ACC112 (cell line): ENCODE measurements around the gene PLVAP.

ENCODE experiments used
- H2AFZ ChIP-seq: fragments of 200-600 bp; sonication (generic); one replicate; pipeline ENCODE4 v1.6.0; 2017; ENCODE audit warnings: antibody characterized with exemption, low read length; ENCODE audit not compliant: unreplicated experiment
- H3K27ac ChIP-seq: fragments of 200-600 bp; sonication (generic); 2 replicates; pipeline ENCODE4 v1.5.1; 2014; ENCODE audit warnings: low read depth, mild to moderate bottlenecking, antibody characterized with exemption, low read length, moderate library complexity
- H3K27me3 ChIP-seq: fragments of 200-600 bp; sonication (generic); 2 replicates; pipeline ENCODE4 v1.6.1; 2014; ENCODE audit warnings: mild to moderate bottlenecking, antibody characterized with exemption, low read length, moderate library complexity, mixed read lengths; ENCODE audit not compliant: insufficient read depth
- H3K36me3 ChIP-seq: fragments of 200-600 bp; sonication (generic); 2 replicates; pipeline ENCODE4 v1.6.1; 2016; ENCODE audit warnings: mild to moderate bottlenecking, antibody characterized with exemption, low read length, moderate library complexity, mixed read lengths; ENCODE audit not compliant: insufficient read depth
- H3K4me1 ChIP-seq: fragments of 200-600 bp; sonication (generic); one replicate; pipeline ENCODE4 v1.6.1; 2016; ENCODE audit warnings: low read length, mixed read lengths; ENCODE audit not compliant: insufficient read depth, unreplicated experiment, control insufficient read depth
- H3K4me3 ChIP-seq: fragments of 200-600 bp; sonication (generic); 2 replicates; pipeline ENCODE4 v1.5.1; 2014; ENCODE audit warnings: mild to moderate bottlenecking, low read depth, low read length
- H3K79me2 ChIP-seq: fragments of 200-600 bp; sonication (generic); one replicate; pipeline ENCODE4 v1.6.0; 2016; ENCODE audit warnings: low read length; ENCODE audit not compliant: control insufficient read depth, unreplicated experiment, insufficient read depth

PLVAP gene

GRCh38 chr19:17414097-17414496 lies 37.0 kb upstream of the PLVAP start:
- Histone ChIP-seq H3K4me3 (no peak overlapping the region), H3K4me1 (peaks cover 5% of the 10 kb centered on the region), H3K27me3 (no peaks in the 10 kb centered on the region), H2AFZ (no peak overlapping the region), H3K27ac (no peak overlapping the region), H3K79me2 (no peaks in the 10 kb centered on the region), H3K36me3 (no peaks in the 10 kb centered on the region)

GRCh38 chr19:17411801-17412200 lies 34.7 kb upstream of the PLVAP start:
- Histone ChIP-seq H3K27me3 (no peaks in the 10 kb centered on the region), H3K4me1 (peaks cover 3% of the 10 kb centered on the region), H3K4me3 (no peak overlapping the region), H3K27ac (no peak overlapping the region), H2AFZ (no peak overlapping the region), H3K36me3 (no peaks in the 10 kb centered on the region), H3K79me2 (peaks cover 3% of the 10 kb centered on the region)

GRCh38 chr19:17409990-17410389 lies 32.8 kb upstream of the PLVAP start:
- peaks cover 15% of the 10 kb centered on the region for H3K4me1 ChIP-seq
- no peak overlapping the region for H2AFZ ChIP-seq
- no peaks in the 10 kb centered on the region for H3K36me3 ChIP-seq
- H3K27ac ChIP-seq = no peak overlapping the region
- no peaks in the 10 kb centered on the region for H3K27me3 ChIP-seq
- no peak overlapping the region for H3K4me3 ChIP-seq
- peaks cover 21% of the 10 kb centered on the region for H3K79me2 ChIP-seq

- Histone ChIP-seq H3K27me3 (no peaks in the 10 kb centered on the region), H3K27ac (peak overlapping the region; percentile 83; the same call in 1 of the 2 replicates), H3K79me2 (peaks cover 36% of the 10 kb centered on the region), H3K36me3 (peaks cover 3% of the 10 kb centered on the region; the same call in 1 of the 2 replicates), H2AFZ (no peak overlapping the region), H3K4me3 (peak overlapping the region; percentile 84), H3K4me1 (peaks cover 15% of the 10 kb centered on the region)
These were observed 29.7 kb upstream of the PLVAP start for GRCh38 chr19:17406887-17407196.

- H3K27me3 ChIP-seq = no peaks in the 10 kb centered on the region
- H3K79me2 ChIP-seq = peaks cover 36% of the 10 kb centered on the region
- H3K36me3 ChIP-seq = peaks cover 3% of the 10 kb centered on the region; the same call in 1 of the 2 replicates
- H3K4me1 ChIP-seq = peaks cover 15% of the 10 kb centered on the region
- H3K27ac ChIP-seq = peak overlapping the region; percentile 83
- peak overlapping the region; percentile 60 for H2AFZ ChIP-seq
- H3K4me3 ChIP-seq = peak overlapping the region; percentile 84
These were observed 29.1 kb upstream of the PLVAP start for GRCh38 chr19:17406046-17406886.

GRCh38 chr19:17405250-17406045 lies 28.3 kb upstream of the PLVAP start, which contains the start of gene BST2:
Gene BST2 (minus strand): TSS chr19:17405630. CDS start chr19:17405575, 55 bp downstream.
- peak within 1 kb of the TSS; percentile 83 for H3K27ac ChIP-seq
- H2AFZ ChIP-seq = peak within 1 kb of the TSS; percentile 60
- H3K36me3 ChIP-seq = peaks cover 3% of the 10 kb centered on the region; the same call in 1 of the 2 replicates
- H3K79me2 ChIP-seq = peaks cover 36% of the 10 kb centered on the region
- peak within 1 kb of the TSS; percentile 84 for H3K4me3 ChIP-seq
- no peaks in the 10 kb centered on the region for H3K27me3 ChIP-seq
- peaks cover 15% of the 10 kb centered on the region for H3K4me1 ChIP-seq

- no peak overlapping the region for H2AFZ ChIP-seq
- peak overlapping the region; percentile 83 for H3K27ac ChIP-seq
- H3K4me1 ChIP-seq = peaks cover 15% of the 10 kb centered on the region
- peak overlapping the region; percentile 84 for H3K4me3 ChIP-seq
- no peaks in the 10 kb centered on the region for H3K27me3 ChIP-seq
- peaks cover 36% of the 10 kb centered on the region for H3K79me2 ChIP-seq
- H3K36me3 ChIP-seq = peaks cover 3% of the 10 kb centered on the region; the same call in 1 of the 2 replicates
These were observed 27.6 kb upstream of the PLVAP start for GRCh38 chr19:17404621-17405249.

GRCh38 chr19:17404015-17404414 lies 26.9 kb upstream of the PLVAP start:
- peaks cover 15% of the 10 kb centered on the region for H3K4me1 ChIP-seq
- no peaks in the 10 kb centered on the region for H3K27me3 ChIP-seq
- H3K79me2 ChIP-seq = peaks cover 36% of the 10 kb centered on the region
- H2AFZ ChIP-seq = no peak overlapping the region
- peak overlapping the region; percentile 84 for H3K4me3 ChIP-seq
- peaks cover 3% of the 10 kb centered on the region; the same call in 1 of the 2 replicates for H3K36me3 ChIP-seq
- H3K27ac ChIP-seq = peak overlapping the region; percentile 83; the same call in 1 of the 2 replicates

GRCh38 chr19:17402982-17403855 lies 26.1 kb upstream of the PLVAP start:
- H3K27me3 ChIP-seq = no peaks in the 10 kb centered on the region
- H3K79me2 ChIP-seq = peaks cover 36% of the 10 kb centered on the region
- no peak overlapping the region for H3K27ac ChIP-seq
- peaks cover 3% of the 10 kb centered on the region; the same call in 1 of the 2 replicates for H3K36me3 ChIP-seq
- peak overlapping the region; percentile 84 for H3K4me3 ChIP-seq
- no peak overlapping the region for H2AFZ ChIP-seq
- H3K4me1 ChIP-seq = peaks cover 15% of the 10 kb centered on the region
